Measurements from ENCODE around the gene DAB2IP.
"Not testable (repeated sequence)": the region's sequence is repeated elsewhere in the genome, so short reads cannot be mapped to it uniquely, and the experiment has no call there.

DAB2IP gene
- 0 to 2.0 (median 0.37) reads per million in 4 experiments for total RNA-seq

- DNase-seq: no peak
These were observed at the start of gene DAB2IP for GRCh38 chr9:121651295-121652020. TSS of gene DAB2IP (plus strand) at chr9:121651634. CDS start at chr9:121651776, 142 bp downstream.

DNA sequence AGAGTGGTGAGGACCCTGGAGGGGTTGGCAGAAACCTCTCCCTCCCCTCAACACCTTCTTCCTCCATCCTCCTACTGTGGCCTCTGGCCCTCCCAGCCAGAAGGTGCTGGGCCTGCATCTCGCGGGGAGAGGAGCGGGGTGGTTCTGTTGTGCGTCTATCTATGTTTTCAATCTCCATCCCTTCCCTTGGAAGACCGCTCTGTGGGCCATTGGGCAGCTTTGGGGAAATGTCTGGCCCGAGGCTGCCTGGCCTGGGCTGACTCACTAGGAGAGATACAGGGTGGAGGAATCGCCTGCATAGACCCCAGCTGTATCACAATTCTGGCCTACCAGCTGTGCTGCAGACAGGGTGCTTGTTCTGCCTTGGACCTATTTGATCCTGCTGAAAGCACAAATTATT, 48.4 kb upstream of the DAB2IP start:
- DNase-seq: no peak

DNA sequence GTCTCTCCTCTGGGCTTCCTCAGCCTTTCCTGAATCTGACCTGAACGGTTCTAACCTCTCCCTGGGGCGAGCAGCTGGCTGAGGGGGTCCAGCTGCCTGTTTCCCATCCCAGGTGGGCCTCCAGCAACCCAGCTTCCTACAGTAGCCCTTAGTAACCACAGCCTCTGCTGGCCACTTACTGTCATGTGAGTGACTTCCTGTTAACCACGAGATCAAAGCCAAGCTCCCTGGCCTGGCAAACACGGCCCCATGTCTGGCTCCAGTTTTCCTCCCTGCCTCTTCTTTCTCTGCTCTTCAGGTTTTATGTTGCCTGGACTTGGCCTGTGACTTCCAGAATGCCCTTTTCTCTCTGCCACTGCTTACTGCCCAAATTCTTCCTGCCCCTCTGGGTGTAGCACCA, 47.2 kb upstream of the DAB2IP start:
- DNase-seq: no peak

DNA sequence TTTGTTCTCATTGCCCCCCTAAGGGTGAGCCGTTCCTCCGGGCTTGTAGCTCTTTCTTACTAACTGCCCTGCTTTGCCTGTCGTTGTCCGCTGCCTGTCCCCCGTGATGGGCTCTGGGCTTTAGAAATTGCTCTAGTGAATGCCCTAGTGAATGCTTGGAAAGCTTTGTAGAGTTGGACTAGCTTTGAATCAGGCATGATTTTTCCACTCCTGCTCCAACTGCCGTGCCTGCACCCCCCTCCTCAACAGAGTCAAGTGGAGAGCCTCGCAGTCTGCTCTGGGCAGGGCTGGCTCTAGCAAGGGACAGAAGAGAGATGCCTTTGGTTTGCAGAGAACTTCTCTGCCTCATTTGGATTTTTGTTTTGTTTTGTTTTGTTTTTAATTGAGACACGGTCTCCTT, 46.8 kb upstream of the DAB2IP start:
- DNase-seq: no peak

DNA sequence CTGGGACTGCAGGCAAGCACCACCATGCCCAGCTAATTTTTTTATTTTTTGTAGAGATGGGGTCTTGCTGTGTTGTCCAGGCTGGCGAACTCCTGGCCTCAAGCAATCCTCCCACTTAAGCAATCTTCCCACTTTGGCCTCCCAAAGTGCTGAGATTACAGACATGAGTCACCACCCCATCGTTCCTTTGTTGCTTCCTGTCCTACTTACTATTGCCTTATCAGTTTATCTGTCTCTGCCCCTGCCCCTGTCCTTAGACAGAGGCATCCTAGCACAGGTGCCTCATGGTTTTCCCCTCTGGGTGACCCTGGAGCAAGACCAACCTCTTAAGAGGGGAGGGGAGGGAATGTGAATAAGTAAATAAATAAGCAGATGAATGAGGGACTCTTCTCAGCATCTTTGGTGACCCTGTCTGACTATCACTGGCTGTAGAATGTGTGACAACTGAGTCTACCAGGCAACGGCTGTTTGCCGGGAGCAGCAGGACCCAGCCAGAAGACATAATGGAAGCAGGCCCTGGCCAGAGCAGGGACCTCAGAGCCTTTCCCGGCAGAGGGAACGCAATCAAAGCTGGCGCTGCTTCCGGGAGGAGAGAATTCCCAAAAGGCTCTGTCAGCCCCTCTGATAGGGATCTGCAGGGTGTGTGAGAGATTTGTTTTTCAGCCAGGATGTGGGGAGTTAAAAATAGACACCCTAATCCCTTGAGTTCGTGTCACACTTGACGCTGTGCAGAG, 43.8 kb upstream of the DAB2IP start:
- DNase-seq: no peak

- no peak for DNase-seq
These were observed 43.1 kb upstream of the DAB2IP start for GRCh38 chr9:121608168-121608853.

- no peak for DNase-seq
These were observed 41.4 kb upstream of the DAB2IP start for GRCh38 chr9:121609822-121610637.

DNA sequence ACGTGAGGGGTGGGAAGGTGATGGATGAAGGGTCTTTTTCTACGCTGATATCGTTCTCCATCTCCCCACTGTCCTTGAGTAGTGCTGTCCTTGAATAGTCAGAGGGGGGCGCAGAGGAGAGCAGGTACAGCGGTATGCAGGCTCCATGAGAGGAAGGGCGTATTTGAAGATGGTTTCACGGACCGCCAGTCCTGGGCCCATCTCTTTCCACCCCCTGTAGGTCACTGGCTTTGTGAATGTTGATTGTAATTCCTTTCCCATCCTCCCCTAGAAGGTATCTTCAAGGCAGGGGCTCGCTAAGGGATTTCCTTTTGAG, 40.8 kb upstream of the DAB2IP start:
- DNase-seq: no peak

- no peak for DNase-seq
These were observed 38.9 kb upstream of the DAB2IP start for GRCh38 chr9:121612511-121612998.

DNA sequence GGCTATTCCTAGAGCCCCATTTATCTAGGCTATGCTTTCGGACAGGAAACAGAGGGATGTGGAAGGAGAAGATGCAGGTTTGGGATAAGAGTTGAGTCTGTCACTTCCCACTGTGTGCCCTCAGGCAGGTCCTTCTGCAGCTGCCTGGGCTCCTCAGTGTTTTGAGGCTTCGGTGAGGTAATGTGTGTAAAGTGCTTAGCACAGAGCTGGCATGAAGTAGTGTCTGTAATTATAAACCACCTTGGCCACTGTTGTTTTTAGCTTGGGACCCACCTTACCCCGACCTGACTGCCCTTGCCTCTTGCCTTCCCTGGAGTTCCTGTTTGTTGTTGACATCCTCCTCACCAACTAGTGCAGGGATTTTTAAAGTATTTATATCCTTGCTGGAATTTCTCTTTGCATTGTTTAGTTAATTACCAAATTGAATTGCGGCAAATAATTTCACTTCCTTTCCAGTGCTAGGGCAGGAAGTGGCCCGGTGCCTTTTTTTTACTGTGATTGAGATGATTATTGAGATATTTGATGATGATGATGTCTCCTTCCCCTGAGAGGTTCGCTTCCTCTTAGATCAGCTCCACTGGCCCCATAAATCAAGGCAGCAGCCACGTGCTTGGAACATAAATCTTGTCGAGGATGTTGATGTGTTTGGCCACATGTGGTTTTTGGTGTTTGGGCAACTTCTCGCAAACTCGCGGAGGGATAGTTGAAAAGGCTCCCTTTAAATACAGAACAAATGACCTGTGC, 38.3 kb upstream of the DAB2IP start:
- no peak for DNase-seq

GRCh38 chr9:121616123-121616755, 35.2 kb upstream of the DAB2IP start:
- no peak for DNase-seq

DNA sequence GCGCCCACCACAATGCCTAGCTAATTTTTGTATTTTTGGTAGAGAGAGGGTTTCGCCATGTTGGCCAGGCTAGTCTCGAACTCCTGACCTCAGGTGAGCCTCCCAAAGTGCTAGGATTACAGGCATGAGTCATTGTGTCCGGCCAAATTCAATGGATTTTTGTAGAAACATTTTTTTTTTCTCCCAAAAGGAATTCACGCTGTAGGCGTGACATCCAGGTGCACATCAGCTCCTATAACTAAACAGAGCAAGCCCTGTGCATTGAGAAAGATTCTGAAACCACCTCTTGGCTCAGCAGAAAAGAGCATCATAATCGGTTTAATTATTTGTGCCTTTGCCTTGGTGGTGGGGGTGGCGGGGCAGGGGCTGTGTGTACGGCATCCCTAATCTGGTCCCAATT, 32.9 kb upstream of the DAB2IP start:
- DNase-seq: no peak

- DNase-seq: not testable (repeated sequence)
These were observed 32.5 kb upstream of the DAB2IP start for GRCh38 chr9:121618910-121619309.

DNA sequence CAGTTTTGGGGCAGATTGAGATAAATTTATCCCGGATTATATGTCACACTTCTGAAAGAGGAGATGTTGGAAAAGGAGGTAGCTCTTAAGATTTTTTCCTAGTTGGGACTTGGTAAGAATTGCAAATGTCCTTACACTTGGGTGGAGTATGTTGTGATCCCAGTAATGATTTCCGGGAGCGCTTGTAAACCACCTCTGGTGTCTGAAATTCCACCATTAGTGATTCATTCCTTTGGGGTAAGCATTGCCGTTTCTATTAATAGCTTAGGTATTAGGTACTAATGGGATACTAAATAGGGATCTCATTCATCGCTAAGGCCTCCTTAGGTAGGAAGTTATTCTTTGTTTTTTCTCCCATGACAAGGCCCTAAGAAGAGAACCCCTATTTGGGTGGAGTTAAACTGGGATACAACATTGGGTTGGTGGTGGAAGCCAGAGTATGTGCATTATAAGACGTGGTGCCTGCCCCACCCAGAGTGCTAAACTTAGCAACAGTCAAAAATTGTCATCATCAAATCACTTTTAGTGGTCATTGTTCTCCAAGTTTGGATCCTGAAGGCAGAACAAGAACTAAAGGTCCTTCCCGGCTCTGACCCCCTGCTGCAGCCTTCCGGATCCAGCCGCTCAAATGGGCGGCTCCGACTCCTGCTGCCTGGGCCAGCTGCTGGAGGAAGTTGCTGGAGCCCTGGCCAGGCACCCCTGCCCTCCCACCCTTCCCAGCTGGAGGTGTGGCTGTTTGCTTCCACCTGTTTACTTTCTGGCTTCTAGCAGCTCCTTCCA, 31.7 kb upstream of the DAB2IP start:
- DNase-seq: no peak

GRCh38 chr9:121620325-121620673, 31.1 kb upstream of the DAB2IP start:
- no peak for DNase-seq

DNA sequence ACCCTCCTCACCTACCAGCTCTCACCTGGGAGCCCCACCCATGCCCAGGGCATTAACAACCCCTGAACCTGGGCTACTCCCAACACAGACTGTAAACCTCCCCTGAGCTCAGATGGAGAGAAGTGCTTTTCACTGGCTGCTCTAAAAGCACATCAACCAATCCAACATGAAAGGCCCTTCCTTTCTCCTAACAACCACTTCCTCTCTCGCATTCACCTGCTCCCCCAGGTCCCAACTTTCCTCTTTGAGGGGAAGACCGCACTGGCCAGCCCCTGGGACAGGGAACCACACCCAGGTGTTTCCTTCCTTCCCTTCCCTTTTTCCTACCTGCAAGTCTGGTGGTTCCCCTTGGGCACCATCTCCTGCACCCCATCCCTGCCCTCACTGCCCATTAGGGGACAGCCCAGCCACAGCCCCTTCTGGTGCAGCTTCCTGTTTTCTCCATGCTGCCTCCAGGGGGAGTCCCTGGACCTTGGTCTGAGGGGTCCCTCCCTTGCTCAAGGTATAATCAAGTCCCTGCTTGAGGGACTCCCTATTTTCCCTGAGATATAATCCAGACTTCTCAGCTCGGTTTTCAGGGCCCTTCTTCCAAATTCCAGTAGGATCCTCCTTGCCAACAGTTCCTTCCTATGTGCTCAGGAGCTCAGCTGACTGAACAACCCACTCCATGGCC, 30.5 kb upstream of the DAB2IP start:
- no peak for DNase-seq

DNA sequence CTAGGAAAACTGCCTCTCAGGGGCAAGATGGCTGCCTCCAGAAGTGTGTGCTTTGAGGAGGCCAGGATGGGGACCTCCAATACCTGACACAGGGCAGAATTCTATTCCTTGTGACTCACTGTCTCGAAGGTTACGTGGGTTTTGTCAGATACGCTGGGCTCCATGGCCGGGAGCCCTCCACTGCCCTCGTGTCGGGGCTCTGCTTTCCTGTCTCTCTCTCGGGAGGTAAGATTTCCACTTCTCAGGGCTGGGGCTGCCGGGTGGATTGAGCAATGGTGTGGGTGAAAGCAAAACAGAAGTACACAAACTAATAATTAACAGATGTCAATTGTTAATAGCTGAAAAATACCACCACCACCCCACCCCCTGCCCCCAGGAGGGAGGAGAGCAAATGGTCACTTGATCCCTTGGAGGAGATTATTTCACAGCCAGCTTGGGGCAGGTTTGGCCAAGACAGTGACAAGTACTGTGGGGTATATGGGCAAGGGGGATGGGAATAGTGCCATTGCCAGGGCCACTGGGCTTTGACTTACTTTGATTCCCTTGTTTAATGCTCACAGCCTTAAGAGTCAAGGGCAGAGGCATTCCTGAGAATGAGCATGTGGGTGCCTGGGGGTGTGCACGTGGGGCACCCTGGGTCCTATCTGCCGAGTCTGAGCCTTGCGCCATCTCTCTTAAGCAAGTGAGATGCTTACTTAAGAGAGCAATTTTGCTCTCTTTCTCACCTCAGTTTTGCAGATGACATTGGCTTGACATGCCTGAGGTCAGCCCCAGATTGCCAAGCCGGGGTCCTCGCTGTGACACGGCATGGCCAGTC, 28.8 kb upstream of the DAB2IP start:
- DNase-seq: no peak

GRCh38 chr9:121623430-121623829, 28.0 kb upstream of the DAB2IP start:
- not testable (repeated sequence) for DNase-seq

DNA sequence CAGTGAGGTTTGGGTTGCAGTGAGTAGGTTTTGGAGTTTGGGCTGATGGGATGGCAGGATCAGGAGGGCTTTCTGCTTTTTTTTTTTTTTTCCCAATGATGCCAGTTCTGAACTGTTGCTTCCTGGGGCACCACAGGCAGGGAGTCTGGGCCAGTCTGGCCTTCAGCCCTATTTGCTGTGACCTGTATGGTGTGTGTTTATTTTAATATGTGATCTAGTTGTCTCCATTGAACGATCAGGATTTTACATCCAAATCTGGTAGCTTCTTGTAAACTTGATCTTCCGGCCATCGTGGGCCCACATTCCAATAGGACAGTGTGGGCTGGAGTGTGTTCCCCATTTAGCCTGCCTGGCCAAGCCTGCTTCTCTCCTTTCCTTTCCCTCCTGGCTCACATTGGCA, 25.8 kb upstream of the DAB2IP start:
- DNase-seq: no peak
